ENCODE measurements around the gene SCNN1B. TPM values are rescaled to one million over a fixed set of nuclear protein-coding genes. Genes with fewer than 3 reads are reported as not detected.

The SCNN1B gene
- total RNA-seq, 2 donors from 2014 or later: 0.16 to 0.26 TPM

GRCh38 chr16:23334457-23334853 lies 32.4 kb downstream of the SCNN1B start:
- no peaks in the 10 kb centered on the region for H3K27me3 ChIP-seq
- no peak overlapping the region for H3K4me3 ChIP-seq
- H3K9me3 ChIP-seq: peaks cover 0 to 8% of the 10 kb centered on the region in 2 donors
- H3K4me1 ChIP-seq: no peaks in the 10 kb centered on the region
- H3K36me3 ChIP-seq: no peaks in the 10 kb centered on the region
- DNase-seq (ENCODE audit: low spot score): no peak
- no peak overlapping the region for H3K27ac ChIP-seq
- TF ChIP-seq CTCF (IDR thresholded peaks at IDR 0.05): no peak

- TF ChIP-seq CTCF (IDR thresholded peaks at IDR 0.05): no peak
- H3K4me1 ChIP-seq: no peaks in the 10 kb centered on the region
- no peak overlapping the region for H3K4me3 ChIP-seq
- H3K27me3 ChIP-seq: no peaks in the 10 kb centered on the region
- H3K36me3 ChIP-seq: no peaks in the 10 kb centered on the region
- H3K9me3 ChIP-seq: peaks cover 0 to 8% of the 10 kb centered on the region in 2 donors
- no peak overlapping the region for H3K27ac ChIP-seq
- DNase-seq (ENCODE audit: low spot score): no peak
Observed at GRCh38 chr16:23334950-23335349, 32.8 kb downstream of the SCNN1B start.

GRCh38 chr16:23337836-23338550 lies 35.9 kb downstream of the SCNN1B start:
- no peaks in the 10 kb centered on the region for H3K36me3 ChIP-seq
- H3K4me3 ChIP-seq: no peak overlapping the region
- H3K9me3 ChIP-seq: peaks cover 0 to 8% of the 10 kb centered on the region in 2 donors
- H3K27ac ChIP-seq: no peak overlapping the region
- no peaks in the 10 kb centered on the region for H3K4me1 ChIP-seq
- TF ChIP-seq CTCF (IDR thresholded peaks at IDR 0.05): no peak
- no peak for DNase-seq (ENCODE audit: low spot score)
- no peaks in the 10 kb centered on the region for H3K27me3 ChIP-seq

- Histone ChIP-seq H3K4me1 (no peaks in the 10 kb centered on the region), H3K9me3 (peaks cover 0 to 8% of the 10 kb centered on the region in 2 donors), H3K4me3 (no peak overlapping the region)
Observed at GRCh38 chr16:23339787-23340186, 37.7 kb downstream of the SCNN1B start.

GRCh38 chr16:23342083-23342640 lies 40.1 kb downstream of the SCNN1B start:
- no peak for DNase-seq (ENCODE audit: low spot score)
- H3K27me3 ChIP-seq: no peaks in the 10 kb centered on the region
- no peak for TF ChIP-seq CTCF (IDR thresholded peaks at IDR 0.05)
- no peaks in the 10 kb centered on the region for H3K4me1 ChIP-seq
- peaks cover 0 to 8% of the 10 kb centered on the region in 2 donors for H3K9me3 ChIP-seq
- no peaks in the 10 kb centered on the region for H3K36me3 ChIP-seq
- H3K4me3 ChIP-seq: no peak overlapping the region
- no peak overlapping the region for H3K27ac ChIP-seq

More at GRCh38 chr16:23339787-23340186, 37.7 kb downstream of the SCNN1B start:
- DNase-seq (ENCODE audit: low spot score): no peak
- Histone ChIP-seq H3K27ac (no peak overlapping the region), H3K36me3 (no peaks in the 10 kb centered on the region), H3K27me3 (no peaks in the 10 kb centered on the region)
- TF ChIP-seq CTCF (IDR thresholded peaks at IDR 0.05): no peak

Data from right atrium auricular region (tissue), 2 donors.